HepG2 (cell line): ENCODE results near the gene PIGL. TPM values are rescaled to one million over a fixed set of nuclear protein-coding genes. Genes with fewer than 3 reads are reported as not detected.

Experiments
- ATAC-seq: fragments of 200-7000 bp; cut with Tn5 transposase; 3 replicates; pipeline ENCODE4 v1.9.1; 2020; ENCODE audit warnings: mild to moderate bottlenecking, moderate library complexity
- BruUV-seq: library from RNA; stranded (reverse); fragments of 400-500 nt; replicated peaks from 2 replicates; lab custom pipeline; 2021; lab: Mats Ljungman, UMichigan
- CTCF ChIA-PET: fragments of 300-600 bp; formaldehyde crosslinking; extraction: SDS; loops from one replicate; lab custom pipeline; 2021; ENCODE audit warnings: low total read pairs, inconsistent platforms, low intra/inter-chr PET ratio; lab: Yijun Ruan, JAX
- POLR2A ChIA-PET: fragments of 350-600 bp; sonication (Branson Sonifier 250); formaldehyde crosslinking; loops from one replicate; lab custom pipeline; 2020; ENCODE audit warnings: antibody characterized with exemption, inconsistent platforms; lab: Yijun Ruan, JAX
- DNase-seq: peaks from one replicate; pipeline ENCODE4 v3.0.0-alpha.2; 2015; ENCODE audit warnings: low spot score
- FAIRE-seq: peaks from 3 replicates; lab custom pipeline; 2011; peaks lifted over from hg19 to GRCh38; lab: Jason Lieb, UNC
- H2AFZ ChIP-seq: one replicate; pipeline ENCODE4 v1.6.1; 2011; ENCODE audit warnings: low read length, inconsistent platforms
- H3K27ac ChIP-seq: fragments of 300-600 bp; 3 replicates; pipeline ENCODE4 v1.8.0; 2011; ENCODE audit warnings: mixed run types, mild to moderate bottlenecking, mixed read lengths, low read length, inconsistent platforms; ENCODE audit not compliant: insufficient read depth; ENCODE audit errors: extremely low read length
- H3K27me3 ChIP-seq, 2 experiments: fragments of 200-600 bp in 1 of 2; 2 replicates in 1 of 2; 3 replicates in 1 of 2; pipeline versions ENCODE4 v1.6.0 to v1.8.0; 2011; ENCODE audit warnings: low read length in 2 of 2, mild to moderate bottlenecking in 2 of 2, moderate library complexity in 2 of 2, inconsistent platforms in 1 of 2; ENCODE audit not compliant: insufficient read depth in 2 of 2, control insufficient read depth in 1 of 2
- H3K36me3 ChIP-seq, 2 experiments: fragments of 200-600 bp in 1 of 2; replicated peaks in 1 of 2; 2 replicates in 1 of 2; 3 replicates in 1 of 2; pipeline versions ENCODE4 v1.5.1 to v1.8.0; 2011; ENCODE audit warnings: low read length in 2 of 2, inconsistent platforms in 1 of 2; ENCODE audit not compliant: insufficient read depth in 2 of 2, control insufficient read depth in 1 of 2
- H3K4me1 ChIP-seq: 2 replicates; pipeline ENCODE4 v1.5.1; 2012; ENCODE audit warnings: low read length, inconsistent platforms; ENCODE audit not compliant: insufficient read depth
- H3K4me2 ChIP-seq: 2 replicates; pipeline ENCODE4 v1.6.0; 2011; ENCODE audit warnings: low read depth, low read length, inconsistent platforms
- H3K4me3 ChIP-seq, 3 experiments: fragments of 200-600 bp in 1 of 3; sonication (generic), shearing (Covaris generic) in 1 of 3; replicated peaks in 1 of 3; 2 replicates each; pipeline ENCODE4 v1.5.1; 2011 to 2016; ENCODE audit warnings: low read length in 3 of 3, inconsistent platforms in 2 of 3, low read depth in 2 of 3, mild to moderate bottlenecking in 2 of 3, control low read depth in 1 of 3, mixed read lengths in 1 of 3; ENCODE audit not compliant: insufficient read depth in 1 of 3
- H3K79me2 ChIP-seq: one replicate; pipeline ENCODE4 v1.6.1; 2011; ENCODE audit warnings: low read length, inconsistent platforms; ENCODE audit not compliant: insufficient read depth
- H3K9ac ChIP-seq: 2 replicates; pipeline ENCODE4 v1.6.0; 2011; ENCODE audit warnings: mild to moderate bottlenecking, low read depth, low read length, inconsistent platforms; ENCODE audit not compliant: insufficient read depth
- H3K9me3 ChIP-seq: 2 replicates; pipeline ENCODE4 v1.5.1; 2012; ENCODE audit warnings: mild to moderate bottlenecking, low read length
- H4K20me1 ChIP-seq: 2 replicates; pipeline ENCODE4 v1.6.0; 2011; ENCODE audit warnings: inconsistent platforms, mild to moderate bottlenecking, low read length, moderate library complexity; ENCODE audit not compliant: insufficient read depth
- FOSL2 ChIP-seq: sonication (generic); formaldehyde crosslinking; IDR thresholded peaks from 2 replicates; pipeline ENCODE4 v1.4.0; 2020; ENCODE audit warnings: missing genetic modification reagents
- HINFP ChIP-seq: sonication (generic); formaldehyde crosslinking; IDR thresholded peaks from 2 replicates; pipeline ENCODE4 v1.4.0; 2020; ENCODE audit warnings: low read depth, mild to moderate bottlenecking, missing genetic modification reagents
- MIER3 ChIP-seq: IDR thresholded peaks from 2 replicates; pipeline ENCODE4 v1.6.1; 2016; ENCODE audit warnings: missing compliant biosample characterization, borderline replicate concordance
- SMC3 ChIP-seq: IDR thresholded peaks from 2 replicates; pipeline ENCODE4 v1.6.1; 2011; ENCODE audit warnings: low read length, improper control_type of control experiment
- ZNF33B ChIP-seq: sonication (generic); formaldehyde crosslinking; IDR thresholded peaks from 2 replicates; pipeline ENCODE4 v1.5.1; 2020; ENCODE audit warnings: mild to moderate bottlenecking, missing genetic modification reagents
- WGBS: methylation state at CpG from one replicate; pipeline ENCODE4 v1.1.6; 2017; ENCODE audit warnings: low lambda C conversion rate; 5-methylcytosine and 5-hydroxymethylcytosine counted together
- in situ Hi-C: cut with HindIII; loops from 2 replicates; pipeline ENCODE4 v1.10.0; 2017; ENCODE audit warnings: low pct_unique_long_range_greater_than_20kb; ENCODE audit not compliant: extremely low pct_ligation_motif_present
- intact Hi-C: fragments of 100-400 bp; cut with micrococcal nuclease; formaldehyde crosslinking; loops from one replicate; pipeline ENCODE4 v1.10.0; 2022; ENCODE audit not compliant: unreplicated experiment
- polyA plus RNA-seq, 8 experiments: library from polyadenylated mRNA; depleted of rRNA in 3 of 8; stranded (reverse) in 7 of 8; unstranded in 1 of 8; fragments of >200 nt; fragmentation: Illumina TruSeq in 4 of 8; extraction: Trizol in 4 of 8; gene quantifications; 2 replicates each; pipeline versions ENCODE4 v1.2.1 to v1.2.3, GENCODE V29; 2011 to 2016; ENCODE audit warnings: low read depth in 4 of 8, missing spikeins in 1 of 8, mixed read lengths in 1 of 8; ENCODE audit not compliant: insufficient read depth in 1 of 8
- total RNA-seq, 5 experiments: library from RNA; depleted of rRNA; stranded (reverse); fragments of >200 nt; fragmentation: Illumina TruSeq; extraction: Trizol; gene quantifications; 2 replicates each; pipeline ENCODE4 v1.2.3, GENCODE V29; 2016; ENCODE audit warnings: low read depth in 1 of 5

The PIGL gene
- total and polyA plus RNA-seq, 2 of the 13 experiments (the other 11 are each of a cell fraction or from before 2014, with no cell fraction given): 28.5 to 63.8 TPM

- Histone ChIP-seq H3K36me3 (peaks cover 0 to 20% of the 10 kb centered on the region in 2 experiments; a peak in 2 of 5 replicates), H3K27me3 (no peaks in the 10 kb centered on the region), H3K4me3 (no peak overlapping the region), H4K20me1 (no peaks in the 10 kb centered on the region), H2AFZ (no peak overlapping the region), H3K4me1 (peaks cover 12% of the 10 kb centered on the region), H3K79me2 (no peaks in the 10 kb centered on the region), H3K9ac (no peak overlapping the region), H3K9me3 (no peaks in the 10 kb centered on the region), H3K4me2 (no peak overlapping the region), H3K27ac (no peak overlapping the region)
- intact Hi-C loops (no loop called here), in situ Hi-C loops (no loop called here)
- CTCF ChIA-PET: no interaction called here
- no TSS peak for BruUV-seq
- no peak for FAIRE-seq
- 0% methylated on average over 1 of the region's 1 CpG for WGBS
- TF ChIP-seq ZNF33B (CRISPR knock-in tag): no peak
- peak; percentile 5; the same call in 1 of the 2 replicates for TF ChIP-seq SMC3
- POLR2A ChIA-PET: no interaction called here
- peak; percentile 91 for ATAC-seq
- no peak for DNase-seq
Measured at GRCh38 chr17:16328997-16329396, 112.0 kb downstream of the PIGL start.

- Histone ChIP-seq H3K79me2 (no peaks in the 10 kb centered on the region), H3K27ac (peak overlapping the region; percentile 8), H3K4me3 (no peak overlapping the region), H4K20me1 (no peaks in the 10 kb centered on the region), H3K4me2 (no peak overlapping the region), H3K9ac (no peak overlapping the region), H2AFZ (no peak overlapping the region), H3K4me1 (peaks cover 12% of the 10 kb centered on the region), H3K9me3 (no peaks in the 10 kb centered on the region), H3K36me3 (peaks cover 0 to 17% of the 10 kb centered on the region in 2 experiments; a peak in 2 of 5 replicates), H3K27me3 (no peaks in the 10 kb centered on the region)
- no peak for FAIRE-seq
- CTCF ChIA-PET: no interaction called here
- ATAC-seq: peak; percentile 65
- no TSS peak for BruUV-seq
- 64% methylated on average over 11 of the region's 11 CpGs for WGBS
- intact Hi-C loops: no loop called here
- no peak for DNase-seq
- no peak for TF ChIP-seq MIER3 (CRISPR knock-in tag)
- peak; percentile 89 for TF ChIP-seq HINFP (CRISPR knock-in tag)
- TF ChIP-seq FOSL2 (CRISPR knock-in tag): peak; percentile 60
- in situ Hi-C loops: no loop called here
- POLR2A ChIA-PET: interaction anchor here (2.4 kb wide), 1 partner anchor 44 kb away, joined by 6 read pairs; no protein-coding TSS in a partner anchor
Measured at GRCh38 chr17:16329519-16330271, 112.7 kb downstream of the PIGL start.
